CD4-positive, alpha-beta T cell (primary cell): Measurements from ENCODE around the gene ARID1A. TPM values are rescaled to one million over a fixed set of nuclear protein-coding genes. Genes with fewer than 3 reads are reported as not detected.
"Not testable (repeated sequence)": the region's sequence is repeated elsewhere in the genome, so short reads cannot be mapped to it uniquely, and the experiment has no call there.

Source experiments
- ATAC-seq: fragments of 200-7000 bp; cut with Tn5 transposase; one replicate; pipeline ENCODE4 v1.10.0; 2022; ENCODE audit warnings: mild to moderate bottlenecking; ENCODE audit not compliant: poor library complexity
- CTCF ChIA-PET: fragments of 350-600 bp; sonication (Branson Sonifier 250); formaldehyde crosslinking; loops from one replicate; lab custom pipeline; 2021; ENCODE audit warnings: antibody characterized with exemption, inconsistent platforms; lab: Charles Lee
- POLR2A ChIA-PET: fragments of 350-600 bp; sonication (Branson Sonifier 250); formaldehyde crosslinking; loops from one replicate; lab custom pipeline; 2021; ENCODE audit warnings: antibody characterized with exemption, inconsistent platforms; lab: Charles Lee
- DNase-seq, 14 experiments: peaks; one replicate each; pipeline ENCODE4 v3.0.0-alpha.2; 2013 to 2020; ENCODE audit warnings: mixed read lengths in 2 of 14
- H3K27ac ChIP-seq, 2 donors: one replicate each; pipeline versions ENCODE4 v1.5.1 to v1.7.0; 2013; ENCODE audit warnings: low read length in 2 of 2, low read depth in 1 of 2, mild to moderate bottlenecking in 1 of 2
- H3K27me3 ChIP-seq, 2 experiments: 1 replicate in 1 of 2; 2 replicates in 1 of 2; pipeline versions ENCODE4 v1.6.1 to v1.7.0; 2013; ENCODE audit warnings: low read length in 2 of 2, control low read depth in 1 of 2, mild to moderate bottlenecking in 1 of 2, moderate library complexity in 1 of 2; ENCODE audit not compliant: insufficient read depth in 2 of 2, control insufficient read depth in 1 of 2
- H3K36me3 ChIP-seq: one replicate; pipeline ENCODE4 v1.6.1; 2013; ENCODE audit warnings: low read length, control low read depth; ENCODE audit not compliant: insufficient read depth
- H3K4me1 ChIP-seq: one replicate; pipeline ENCODE4 v1.6.1; 2013; ENCODE audit warnings: low read length, control low read depth; ENCODE audit not compliant: insufficient read depth
- H3K4me3 ChIP-seq: one replicate; pipeline ENCODE4 v1.5.1; 2013; ENCODE audit warnings: mild to moderate bottlenecking, low read length, moderate library complexity
- H3K9me3 ChIP-seq, 2 experiments: 1 replicate in 1 of 2; 2 replicates in 1 of 2; pipeline versions ENCODE4 v1.6.1 to v1.7.0; 2013; ENCODE audit warnings: low read length in 2 of 2, mild to moderate bottlenecking in 2 of 2, control low read depth in 1 of 2, moderate library complexity in 1 of 2; ENCODE audit not compliant: control insufficient read depth in 1 of 2, insufficient read depth in 1 of 2
- H3K27ac Mint-ChIP-seq: one replicate; pipeline ENCODE4 v1.8.0; 2020; ENCODE audit warnings: mixed read lengths
- H3K27me3 Mint-ChIP-seq: one replicate; pipeline ENCODE4 v1.8.0; 2021; ENCODE audit warnings: mixed read lengths
- H3K36me3 Mint-ChIP-seq: one replicate; pipeline ENCODE4 v1.8.0; 2021; ENCODE audit warnings: low read depth, mixed read lengths
- H3K4me1 Mint-ChIP-seq: one replicate; pipeline ENCODE4 v1.8.0; 2021; ENCODE audit warnings: low read depth, mixed read lengths
- H3K4me3 Mint-ChIP-seq: one replicate; pipeline ENCODE4 v1.8.0; 2020; ENCODE audit warnings: mild to moderate bottlenecking, mixed read lengths
- H3K9me3 Mint-ChIP-seq: one replicate; pipeline ENCODE4 v1.8.0; 2020; ENCODE audit warnings: mixed read lengths
- CTCF ChIP-seq: fragments of 200-600 bp; IDR thresholded peaks from one replicate; pipeline ENCODE4 v1.8.0; 2022; ENCODE audit warnings: antibody characterized with exemption, mild to moderate bottlenecking
- intact Hi-C, 2 experiments: fragments of 100-400 bp; cut with DNase I in 1 of 2; cut with micrococcal nuclease in 1 of 2; formaldehyde crosslinking; loops; one replicate each; pipeline versions ENCODE4 v1.15.1 to v1.9.0; 2023 to 2025; cut with DNase I, micrococcal nuclease
- total RNA-seq, 174 experiments: library from RNA in 2 of 174; stranded (reverse) in 2 of 174; gene quantifications; one replicate each; pipeline ENCODE4 v1.2.3 and lab custom pipeline; 2021 to 2026

ARID1A gene
- total RNA-seq, 2 experiments from 2014 or later = 102 to 103 TPM

DNA sequence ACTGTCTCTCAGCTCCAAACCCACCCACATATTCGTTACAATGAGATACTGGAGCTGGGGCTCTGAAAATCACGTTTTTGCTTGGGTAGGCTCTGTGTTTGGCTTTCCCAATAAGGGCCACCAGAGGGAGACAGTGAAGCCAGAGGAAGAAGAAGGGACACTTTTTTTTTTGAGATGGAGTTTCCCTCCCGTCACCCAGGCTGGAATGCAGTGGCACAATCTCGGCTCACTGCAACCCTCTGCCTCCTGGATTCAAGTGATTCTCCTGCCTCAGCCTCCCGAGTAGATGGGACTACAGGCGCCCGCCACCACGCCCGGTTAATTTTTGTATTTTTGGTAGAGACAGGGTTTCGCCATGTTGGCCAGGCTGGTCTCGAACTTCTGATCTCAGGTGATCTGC, 114.3 kb downstream of the ARID1A start:
- not testable (repeated sequence) for H3K4me3 ChIP-seq, H3K4me3 Mint-ChIP-seq, H3K36me3 Mint-ChIP-seq, H3K27me3 Mint-ChIP-seq, H3K4me1 ChIP-seq, H3K9me3 Mint-ChIP-seq, H3K27ac Mint-ChIP-seq, H3K27me3 ChIP-seq, H3K9me3 ChIP-seq, H3K36me3 ChIP-seq, H3K27ac ChIP-seq
- ATAC-seq (peak; percentile 98), DNase-seq (peak; percentile 60 to 92 (median 70))
- intact Hi-C loops = loop anchor here (1.0 to 2.0 kb wide), 2 partner anchors 23 to 68 kb away; no protein-coding TSS in a partner anchor
- peaks cover 16% of the 10 kb centered on the region for H3K4me1 Mint-ChIP-seq
- peak; percentile 71 for TF ChIP-seq CTCF
- ChIA-PET CTCF (interaction anchor here (0.6 to 3.3 kb wide), 17 partner anchors 10 to 310 kb away, joined by 3 to 36 read pairs (median 5); partner anchors contain the start of gene GPN2), POLR2A (interaction anchor here (0.6 to 2.4 kb wide), 10 partner anchors 11 to 210 kb away, joined by 3 to 17 read pairs (median 3); partner anchors contain the start of gene GPATCH3)

- no peak overlapping the region for H3K27ac ChIP-seq
- no peak for TF ChIP-seq CTCF
- peaks cover 12% of the 10 kb centered on the region for H3K4me1 Mint-ChIP-seq
- no peak overlapping the region for H3K4me3 Mint-ChIP-seq
- no peak for ATAC-seq
- peaks cover 7% of the 10 kb centered on the region for H3K4me1 ChIP-seq
- intact Hi-C loops = loop anchor here (2.0 kb wide), 1 partner anchor 22 kb away; no protein-coding TSS in a partner anchor
- no peak overlapping the region for H3K4me3 ChIP-seq
- DNase-seq = peak in 1 of 14 experiments; percentile 44
- H3K27me3 Mint-ChIP-seq = no peaks in the 10 kb centered on the region
- CTCF ChIA-PET = interaction anchor here (0.7 to 3.3 kb wide), 11 partner anchors 9 to 134 kb away, joined by 3 to 36 read pairs (median 5); no protein-coding TSS in a partner anchor
- H3K9me3 Mint-ChIP-seq = no peaks in the 10 kb centered on the region
- POLR2A ChIA-PET = interaction anchor here (0.7 to 2.4 kb wide), 5 partner anchors 10 to 338 kb away, joined by 3 to 17 read pairs (median 5); no protein-coding TSS in a partner anchor
- H3K27ac Mint-ChIP-seq = no peak overlapping the region
- no peaks in the 10 kb centered on the region for H3K27me3 ChIP-seq
- no peaks in the 10 kb centered on the region for H3K9me3 ChIP-seq
- no peaks in the 10 kb centered on the region for H3K36me3 ChIP-seq
- H3K36me3 Mint-ChIP-seq = no peaks in the 10 kb centered on the region
These were observed 115.2 kb downstream of the ARID1A start for GRCh38 chr1:26811057-26811456.

- Histone ChIP-seq H3K27me3 (no peaks in the 10 kb centered on the region), H3K27ac (no peak overlapping the region), H3K4me1 (peaks cover 7% of the 10 kb centered on the region), H3K9me3 (no peaks in the 10 kb centered on the region), H3K36me3 (no peaks in the 10 kb centered on the region), H3K4me3 (no peak overlapping the region)
- no peak for DNase-seq
- CTCF ChIA-PET = interaction anchor here (1.1 to 3.3 kb wide), 7 partner anchors 9 to 134 kb away, joined by 3 to 36 read pairs (median 4); partner anchors contain the start of gene ZDHHC18
- intact Hi-C loops = loop anchor here (2.0 kb wide), 1 partner anchor 21 kb away; no protein-coding TSS in a partner anchor
- ATAC-seq = no peak
- H3K4me3 Mint-ChIP-seq = no peak overlapping the region
- H3K27ac Mint-ChIP-seq = no peak overlapping the region
- H3K4me1 Mint-ChIP-seq = peaks cover 12% of the 10 kb centered on the region
- no peaks in the 10 kb centered on the region for H3K9me3 Mint-ChIP-seq
- no peak for TF ChIP-seq CTCF
- POLR2A ChIA-PET = interaction anchor here (0.7 to 2.4 kb wide), 4 partner anchors 9 to 339 kb away, joined by 3 to 17 read pairs (median 4); no protein-coding TSS in a partner anchor
- H3K36me3 Mint-ChIP-seq = no peaks in the 10 kb centered on the region
- no peaks in the 10 kb centered on the region for H3K27me3 Mint-ChIP-seq
These were observed 115.9 kb downstream of the ARID1A start for GRCh38 chr1:26811708-26812107.
